Upper lobe of left lung (tissue), 6 donors: ENCODE data around the gene CSPG4. TPM values are rescaled to one million over a fixed set of nuclear protein-coding genes. Genes with fewer than 3 reads are reported as not detected.
"Not testable (repeated sequence)": the region's sequence is repeated elsewhere in the genome, so short reads cannot be mapped to it uniquely, and the experiment has no call there.

Experiments used
- ATAC-seq, 2 donors: fragments of 200-7000 bp; cut with Tn5 transposase; one replicate each; pipeline ENCODE4 v1.9.1; 2022; ENCODE audit warnings: mild to moderate bottlenecking in 2 of 2, moderate library complexity in 2 of 2; ENCODE audit not compliant: low FRiP score in 2 of 2
- DNase-seq, 2 donors: peaks; one replicate each; pipeline ENCODE4 v3.0.0-alpha.2; 2019 to 2020
- H3K27ac ChIP-seq, 4 donors: fragments of 200-600 bp; sonication (generic); one replicate each; pipeline ENCODE4 v1.5.1; 2016 to 2019
- H3K27me3 ChIP-seq, 4 donors: fragments of 200-600 bp; sonication (generic); one replicate each; pipeline ENCODE4 v1.5.1; 2017 to 2019
- H3K36me3 ChIP-seq, 4 donors: fragments of 200-600 bp; sonication (generic); one replicate each; pipeline ENCODE4 v1.5.1; 2016 to 2019
- H3K4me1 ChIP-seq, 4 donors: fragments of 200-600 bp; sonication (generic); one replicate each; pipeline ENCODE4 v1.5.1; 2018 to 2019
- H3K4me3 ChIP-seq, 4 donors: fragments of 200-600 bp; sonication (generic); one replicate each; pipeline ENCODE4 v1.5.1; 2017 to 2019; ENCODE audit warnings: mild to moderate bottlenecking in 2 of 4, moderate library complexity in 1 of 4
- H3K9me3 ChIP-seq, 4 donors: fragments of 200-600 bp; sonication (generic); one replicate each; pipeline ENCODE4 v1.5.1; 2018 to 2019
- CTCF ChIP-seq, 6 experiments: fragments of 450-650 bp in 4 of 6; fragments of 200-600 bp in 2 of 6; sonication (generic) in 2 of 6; IDR thresholded peaks; one replicate each; pipeline ENCODE4 v1.5.1; 2016 to 2019; ENCODE audit warnings: antibody characterized with exemption in 6 of 6
- EP300 ChIP-seq, 4 donors: sonication (generic); formaldehyde crosslinking; IDR thresholded peaks; one replicate each; pipeline ENCODE4 v1.5.1; 2017; ENCODE audit warnings: antibody characterized with exemption in 4 of 4, control low read depth in 2 of 4
- POLR2A ChIP-seq, 4 donors: fragments of 450-650 bp; IDR thresholded peaks; one replicate each; pipeline ENCODE4 v1.5.1; 2016 to 2017; ENCODE audit warnings: antibody characterized with exemption in 4 of 4, mild to moderate bottlenecking in 2 of 4
- POLR2AphosphoS5 ChIP-seq, 2 donors: sonication (generic); formaldehyde crosslinking; IDR thresholded peaks; one replicate each; pipeline ENCODE4 v1.5.1; 2017; ENCODE audit warnings: antibody characterized with exemption in 2 of 2
- WGBS, 2 donors: methylation state at CpG; one replicate each; pipeline ENCODE4 v1.1.5; 2017 to 2018; 5-methylcytosine and 5-hydroxymethylcytosine counted together
- total RNA-seq, 6 donors: library from RNA; depleted of rRNA in 4 of 6; stranded (reverse); fragments of >200 nt in 4 of 6; gene quantifications; one replicate each; pipeline versions ENCODE4 v1.1.0 to v1.2.1, GENCODE V29; 2016 to 2021
- donor health status: DM: no; HTN: no; CAD: no; lungs with moderate emphysema.
- donor health status: DM: no; HTN: yes; CAD: no; lungs with severe emphysema.

CSPG4 gene
- total RNA-seq, 6 donors from 2014 or later = 8.5 to 38.3 (median 17.7) TPM

- WGBS, 2 donors = 89 to 92% methylated on average over 4 to 26 of the region's 26 CpGs
- ATAC-seq = no peak
Measured at GRCh38 chr15:75688831-75689230, 23.8 kb downstream of the CSPG4 start.

GRCh38 chr15:75688278-75688557 lies 24.4 kb downstream of the CSPG4 start:
- Histone ChIP-seq H3K27ac (no peak overlapping the region), H3K36me3 (peaks cover 0 to 3% (median 0%) of the 10 kb centered on the region in 4 donors), H3K4me1 (peaks cover 6 to 15% (median 8%) of the 10 kb centered on the region in 4 donors), H3K27me3 (no peaks in the 10 kb centered on the region), H3K4me3 (no peak overlapping the region), H3K9me3 (no peaks in the 10 kb centered on the region)
- DNase-seq (no peak), ATAC-seq (no peak)
- WGBS, 2 donors = 85 to 91% methylated on average over 7 of the region's 7 CpGs
- TF ChIP-seq POLR2AphosphoS5 (IDR thresholded peaks at IDR 0.05) (no peak), EP300 (IDR thresholded peaks at IDR 0.05) (no peak), CTCF (IDR thresholded peaks at IDR 0.05) (no peak), POLR2A (IDR thresholded peaks at IDR 0.05) (no peak)

More at GRCh38 chr15:75688831-75689230, 23.8 kb downstream of the CSPG4 start:
- Histone ChIP-seq H3K36me3 (peaks cover 0 to 3% (median 0%) of the 10 kb centered on the region in 4 donors), H3K27me3 (no peaks in the 10 kb centered on the region), H3K4me3 (no peak overlapping the region), H3K4me1 (peaks cover 6 to 16% (median 7%) of the 10 kb centered on the region in 4 donors), H3K9me3 (no peaks in the 10 kb centered on the region), H3K27ac (no peak overlapping the region)
- DNase-seq = peak in 1 of 2 donors; percentile 74
- TF ChIP-seq POLR2A (IDR thresholded peaks at IDR 0.05) (no peak), POLR2AphosphoS5 (IDR thresholded peaks at IDR 0.05) (no peak), EP300 (IDR thresholded peaks at IDR 0.05) (no peak), CTCF (IDR thresholded peaks at IDR 0.05) (no peak)

- Histone ChIP-seq H3K36me3 (peaks cover 0 to 3% (median 0%) of the 10 kb centered on the region in 4 donors), H3K4me1 (peaks cover 6 to 14% (median 8%) of the 10 kb centered on the region in 4 donors), H3K27ac (no peak overlapping the region), H3K9me3 (no peaks in the 10 kb centered on the region), H3K27me3 (no peaks in the 10 kb centered on the region), H3K4me3 (no peak overlapping the region)
- TF ChIP-seq POLR2AphosphoS5 (IDR thresholded peaks at IDR 0.05) = no peak
- no peak for TF ChIP-seq EP300 (IDR thresholded peaks at IDR 0.05)
- no peak for TF ChIP-seq CTCF (IDR thresholded peaks at IDR 0.05)
- no peak for TF ChIP-seq POLR2A (IDR thresholded peaks at IDR 0.05)
- DNase-seq (peak in 1 of 2 donors; percentile 80), ATAC-seq (peak in 1 of 2 donors; percentile 1)
- WGBS, 2 donors = 91 to 100% methylated on average over 5 to 44 of the region's 44 CpGs
Measured at GRCh38 chr15:75687486-75688277, 25.0 kb downstream of the CSPG4 start.

GRCh38 chr15:75686212-75686642 lies 26.4 kb downstream of the CSPG4 start:
- not testable (repeated sequence) for H3K4me3 ChIP-seq, H3K9me3 ChIP-seq, H3K36me3 ChIP-seq, H3K27ac ChIP-seq, H3K27me3 ChIP-seq
- peak; percentile 79 to 93 for DNase-seq
- 17 to 31% methylated on average over 9 to 14 of the region's 14 CpGs for WGBS, 2 donors
- H3K4me1 ChIP-seq = peaks cover 6 to 14% (median 8%) of the 10 kb centered on the region in 4 donors
- ATAC-seq = peak; percentile 87 to 89
- peak; percentile 66 to 92 (median 90) for TF ChIP-seq CTCF (IDR thresholded peaks at IDR 0.05)

- peaks cover 0 to 3% (median 0%) of the 10 kb centered on the region in 4 donors for H3K36me3 ChIP-seq
- H3K4me1 ChIP-seq = peaks cover 6 to 14% (median 8%) of the 10 kb centered on the region in 4 donors
- H3K27ac ChIP-seq = no peak overlapping the region
- H3K27me3 ChIP-seq = no peaks in the 10 kb centered on the region
- DNase-seq = peak in 1 of 2 donors; percentile 49
- no peak for ATAC-seq
- no peaks in the 10 kb centered on the region for H3K9me3 ChIP-seq
- WGBS, 2 donors = 85 to 100% methylated on average over 1 to 11 of the region's 12 CpGs
- H3K4me3 ChIP-seq = no peak overlapping the region
- TF ChIP-seq CTCF (IDR thresholded peaks at IDR 0.05) = no peak
- TF ChIP-seq POLR2A (IDR thresholded peaks at IDR 0.05) = no peak
- TF ChIP-seq POLR2AphosphoS5 (IDR thresholded peaks at IDR 0.05) = no peak
- TF ChIP-seq EP300 (IDR thresholded peaks at IDR 0.05) = no peak
Measured at GRCh38 chr15:75685195-75685594, 27.5 kb downstream of the CSPG4 start.
